HG02588 (cell line): ENCODE data around the gene CAB39L.

Source experiments
- ATAC-seq: cut with Tn5 transposase; IDR thresholded peaks from one replicate; pipeline ENCODE4 v1.9.1; 2021; ENCODE audit warnings: mild to moderate bottlenecking, moderate library complexity; ENCODE audit not compliant: unreplicated experiment

Gene CAB39L

GRCh38 chr13:49443357-49443703 lies 534 bp downstream of the CAB39L start:
- no peak for ATAC-seq

- ATAC-seq = no peak
Observed at GRCh38 chr13:49441846-49442245, 2.0 kb downstream of the CAB39L start.

DNA sequence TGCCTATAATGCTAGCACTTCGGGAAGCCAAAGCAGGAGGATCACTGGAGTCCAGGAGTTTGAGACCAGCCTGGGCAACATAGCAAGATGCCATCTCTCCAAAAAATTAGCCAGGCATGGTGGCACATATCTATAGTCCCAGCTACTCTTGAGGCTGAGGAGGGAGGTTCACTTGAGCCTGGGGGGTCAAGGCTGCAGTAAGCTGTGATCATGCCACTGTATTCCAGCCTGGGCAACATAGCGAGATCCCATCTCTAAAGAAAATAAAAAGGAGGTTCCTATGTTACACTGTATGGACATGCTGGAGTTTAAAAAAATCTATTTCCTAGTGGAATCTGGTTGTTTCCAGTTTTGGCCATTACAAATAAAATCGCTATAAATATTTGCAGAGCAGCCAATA lies 2.6 kb downstream of the CAB39L start:
- no peak for ATAC-seq

- ATAC-seq = no peak
Observed at GRCh38 chr13:49439609-49440008, 4.3 kb downstream of the CAB39L start.

DNA sequence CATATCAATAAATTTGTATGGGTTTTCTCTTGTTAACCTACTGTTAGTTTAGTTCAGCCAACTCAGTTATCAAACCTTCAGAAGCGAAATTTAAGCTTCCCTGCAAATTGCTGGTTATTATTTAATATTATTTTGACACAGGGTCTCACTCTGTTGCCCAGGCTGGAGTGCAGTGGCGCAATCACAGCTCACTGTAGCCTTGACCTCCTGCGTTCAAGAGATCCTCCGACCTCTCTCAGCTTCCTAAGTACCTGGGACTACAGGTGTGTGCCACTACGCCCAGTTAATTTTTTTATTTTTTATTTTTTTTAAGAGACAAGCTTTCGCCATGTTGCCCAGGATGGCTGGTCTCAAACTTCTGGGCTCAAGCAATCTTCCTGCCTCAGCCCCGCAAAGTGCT lies 6.2 kb downstream of the CAB39L start:
- no peak for ATAC-seq

GRCh38 chr13:49436890-49437289 lies 7.0 kb downstream of the CAB39L start:
- no peak for ATAC-seq

GRCh38 chr13:49435992-49436391 lies 7.9 kb downstream of the CAB39L start:
- no peak for ATAC-seq

- no peak for ATAC-seq
Observed at GRCh38 chr13:49429121-49429520, 14.7 kb downstream of the CAB39L start.

GRCh38 chr13:49428041-49428763 lies 15.7 kb downstream of the CAB39L start:
- ATAC-seq = no peak

- ATAC-seq = no peak
Observed at GRCh38 chr13:49424011-49424560, 19.8 kb downstream of the CAB39L start.

- ATAC-seq = peak; percentile 73
Observed at GRCh38 chr13:49421391-49421790, 22.5 kb downstream of the CAB39L start.

DNA sequence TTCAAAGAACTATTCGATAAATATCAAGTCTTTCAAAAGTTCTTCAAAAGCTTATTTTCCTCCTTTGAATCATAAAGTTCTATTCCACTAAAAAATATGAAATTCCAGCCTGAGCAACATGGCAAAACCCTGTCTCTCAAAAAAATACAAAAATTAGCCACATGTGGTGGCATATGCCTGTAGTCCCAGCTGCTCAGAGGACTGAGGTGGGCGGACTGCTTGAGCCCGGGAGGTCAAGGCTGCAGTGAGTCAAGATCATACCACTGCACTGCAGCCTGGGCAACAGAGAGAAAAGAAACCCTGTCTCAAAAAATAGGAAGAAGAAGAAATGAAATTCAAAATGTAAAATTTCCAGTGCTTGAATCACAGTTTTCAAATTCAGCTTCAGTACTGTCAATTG lies 24.6 kb downstream of the CAB39L start:
- no peak for ATAC-seq

GRCh38 chr13:49418206-49418605 lies 25.7 kb downstream of the CAB39L start:
- ATAC-seq = no peak

DNA sequence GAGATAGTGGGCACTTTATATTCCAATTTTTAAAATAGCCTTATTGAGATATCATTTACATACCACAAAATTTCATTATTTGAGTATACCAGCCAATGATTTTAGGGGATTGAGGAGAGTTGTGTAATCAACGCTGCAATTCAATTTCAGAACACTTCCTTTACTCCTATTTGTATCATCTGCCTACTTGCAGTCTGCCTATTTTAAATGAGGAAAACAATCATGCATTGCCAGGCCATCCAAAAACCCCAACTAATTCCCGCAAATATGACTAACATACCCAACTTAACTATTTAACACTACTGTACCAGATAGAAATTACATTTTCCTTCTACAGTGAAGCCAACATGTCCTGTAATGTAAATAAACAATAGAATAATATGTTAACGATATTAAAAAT lies 26.7 kb downstream of the CAB39L start:
- ATAC-seq = no peak

DNA sequence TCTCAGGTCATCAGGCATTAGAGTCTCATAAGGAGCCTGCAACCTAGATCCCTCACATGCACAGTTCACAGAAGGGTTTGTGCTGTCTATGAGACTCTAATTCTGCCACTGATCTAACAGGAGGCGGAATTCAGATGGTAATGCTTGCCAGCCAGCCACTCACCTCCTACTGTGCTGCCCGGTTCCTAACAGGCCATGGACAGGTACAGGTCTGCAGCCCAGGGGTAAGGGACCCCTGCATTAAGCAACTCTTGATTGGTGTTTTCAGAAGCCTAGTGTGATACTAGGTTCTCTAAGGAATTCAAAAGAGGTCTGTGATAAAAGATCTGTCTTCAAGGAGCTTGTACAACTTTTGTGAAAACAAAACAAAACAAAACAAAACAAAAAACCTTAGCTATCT lies 31.1 kb downstream of the CAB39L start:
- ATAC-seq = no peak

- ATAC-seq = no peak
Observed at GRCh38 chr13:49411353-49411752, 32.5 kb downstream of the CAB39L start.

GRCh38 chr13:49410477-49410876 lies 33.4 kb downstream of the CAB39L start:
- no peak for ATAC-seq

DNA sequence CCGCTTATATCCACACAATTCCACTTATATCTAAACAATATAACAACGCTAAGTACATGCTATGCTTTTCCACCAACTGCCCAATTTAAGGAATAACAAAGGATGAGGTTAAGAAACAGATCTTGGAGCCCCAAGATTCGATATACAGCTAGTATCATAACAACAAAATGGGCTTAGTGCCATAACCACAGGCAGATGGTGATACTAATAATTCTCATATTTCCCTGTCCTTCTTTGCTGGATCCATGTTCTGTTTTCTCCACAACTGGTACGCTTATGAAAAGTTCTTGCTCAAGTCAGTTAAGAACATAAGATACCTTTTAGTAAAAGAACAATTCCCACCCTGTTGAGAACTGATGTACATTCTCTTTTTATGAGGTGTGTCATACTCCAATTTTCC lies 33.9 kb downstream of the CAB39L start:
- no peak for ATAC-seq

GRCh38 chr13:49409008-49409407 lies 34.9 kb downstream of the CAB39L start:
- ATAC-seq = no peak

DNA sequence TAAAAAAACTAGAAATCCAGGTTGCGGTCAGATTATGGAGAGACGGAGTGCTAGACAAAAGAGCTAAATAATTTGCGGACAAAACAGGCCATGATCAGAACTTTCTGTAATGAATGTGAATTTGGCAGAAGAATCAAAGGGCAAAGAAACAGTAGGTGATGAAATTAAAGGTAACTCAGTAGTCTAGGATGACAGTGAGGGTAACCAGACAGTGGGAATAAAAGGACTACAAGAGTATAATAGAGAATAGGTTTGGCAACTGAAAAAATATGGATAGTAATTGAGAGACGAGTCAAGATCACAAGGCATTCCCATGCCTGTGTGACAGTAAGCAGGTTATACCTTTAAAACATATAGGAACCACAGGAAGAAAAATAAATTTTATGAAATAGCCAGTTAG lies 35.9 kb downstream of the CAB39L start:
- ATAC-seq = no peak

- ATAC-seq = no peak
Observed at GRCh38 chr13:49407068-49407467, 36.8 kb downstream of the CAB39L start.

DNA sequence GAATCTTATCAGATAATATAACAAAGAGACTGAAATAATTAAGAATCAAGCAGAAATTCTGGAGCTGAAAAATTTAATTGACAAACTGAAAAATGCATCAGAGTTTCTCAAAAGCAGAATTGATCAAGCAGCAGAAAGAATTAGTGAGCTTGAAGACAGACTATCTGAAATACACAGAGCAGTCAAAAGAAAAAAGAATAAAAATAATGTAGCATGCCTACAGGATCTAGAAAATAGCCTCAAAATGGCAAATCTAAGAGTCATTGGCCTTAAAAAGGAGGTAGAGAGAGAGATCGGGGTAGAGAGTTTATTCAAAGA lies 39.2 kb downstream of the CAB39L start:
- ATAC-seq = no peak

GRCh38 chr13:49403996-49404702 lies 39.7 kb downstream of the CAB39L start:
- ATAC-seq = no peak
